ELF-1 (cell line): ENCODE results near the gene KLF7.

Experiments used
- DNase-seq: peaks from one replicate; pipeline ENCODE4 v3.0.0-alpha.2; 2016; ENCODE audit warnings: low read depth, low spot score

Gene KLF7

GRCh38 chr2:207165121-207166038 lies at the start of gene KLF7:
TSS of gene KLF7 (minus strand) at chr2:207165948. CDS start at chr2:207165568, 380 bp downstream.
- peak; percentile 63 for DNase-seq

DNA sequence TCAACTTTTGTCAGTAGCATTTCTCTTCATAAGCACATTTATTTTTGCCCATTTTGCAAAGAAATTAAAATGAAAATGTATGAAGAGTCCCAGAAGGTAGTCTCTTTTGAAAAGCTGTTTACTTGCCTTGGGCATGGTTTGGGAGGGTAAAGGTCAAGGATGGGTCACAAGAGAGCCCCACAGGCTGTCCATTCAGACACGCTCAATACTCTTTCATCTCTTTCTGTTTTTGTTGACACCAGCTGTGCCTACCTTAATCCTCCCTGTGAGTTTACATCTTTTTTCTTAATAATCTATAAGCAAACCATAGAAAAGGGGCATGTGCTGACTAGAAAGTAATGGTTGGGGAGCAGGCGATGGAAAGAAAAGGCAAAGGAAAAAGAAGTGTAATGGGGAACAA lies 49.6 kb upstream of the KLF7 start:
- DNase-seq: no peak

DNA sequence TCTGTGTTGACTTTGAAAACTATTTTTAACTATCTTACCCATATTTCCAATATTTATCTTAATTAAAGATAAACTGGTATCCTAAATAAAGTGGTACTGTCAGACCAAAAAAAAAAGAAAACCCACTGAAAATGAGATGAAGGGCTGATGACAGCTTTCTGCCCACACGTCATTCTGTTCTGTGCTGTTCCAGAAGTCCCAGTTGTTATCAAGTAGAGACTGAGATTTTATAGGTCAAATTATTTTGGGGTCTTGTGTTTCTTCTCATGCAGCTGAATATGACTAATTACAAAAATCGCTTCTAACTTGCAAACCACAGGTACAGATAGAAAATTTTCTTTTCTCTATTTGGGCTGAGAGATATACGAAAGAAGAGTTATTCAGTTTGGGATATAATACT lies 48.7 kb upstream of the KLF7 start:
- DNase-seq: no peak

- no peak for DNase-seq
Measured at GRCh38 chr2:207206011-207206410, 40.3 kb upstream of the KLF7 start.

DNA sequence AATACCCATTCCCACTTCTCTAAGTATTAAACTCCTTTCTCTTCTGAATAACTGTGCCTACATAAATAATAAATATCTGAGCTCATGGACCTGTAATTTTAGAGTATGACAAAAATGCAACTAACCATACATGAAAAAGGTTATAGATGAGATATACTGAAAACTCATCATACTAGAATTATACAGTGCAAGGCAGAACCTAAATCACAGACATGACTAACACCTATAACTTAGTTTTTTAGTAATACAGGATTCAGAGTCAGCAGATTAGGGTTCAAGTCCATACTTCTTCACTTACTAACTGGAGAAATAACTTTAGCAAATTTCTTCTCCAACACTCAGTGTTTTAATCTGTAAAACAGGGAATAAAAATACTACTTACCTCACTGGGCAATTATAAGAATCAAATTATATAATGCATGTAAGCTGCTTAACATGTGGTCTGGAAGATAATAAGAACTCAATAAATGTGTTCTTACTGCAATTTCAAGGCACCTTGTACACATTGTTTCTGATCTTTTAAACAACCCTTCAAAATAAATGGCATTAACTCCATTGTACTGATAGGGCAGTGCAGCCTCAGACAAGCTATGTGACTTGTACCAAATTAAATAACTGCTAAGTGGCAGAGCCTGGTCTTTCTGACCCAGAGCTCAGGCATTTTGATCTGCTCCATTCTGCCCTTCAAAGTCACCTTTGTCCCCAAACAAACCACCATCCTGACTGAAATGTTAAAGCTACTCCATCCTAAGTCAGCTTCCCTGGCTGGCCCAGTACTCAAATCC lies 39.6 kb upstream of the KLF7 start:
- DNase-seq: no peak

- DNase-seq: no peak
Measured at GRCh38 chr2:207203056-207203455, 37.3 kb upstream of the KLF7 start.

DNA sequence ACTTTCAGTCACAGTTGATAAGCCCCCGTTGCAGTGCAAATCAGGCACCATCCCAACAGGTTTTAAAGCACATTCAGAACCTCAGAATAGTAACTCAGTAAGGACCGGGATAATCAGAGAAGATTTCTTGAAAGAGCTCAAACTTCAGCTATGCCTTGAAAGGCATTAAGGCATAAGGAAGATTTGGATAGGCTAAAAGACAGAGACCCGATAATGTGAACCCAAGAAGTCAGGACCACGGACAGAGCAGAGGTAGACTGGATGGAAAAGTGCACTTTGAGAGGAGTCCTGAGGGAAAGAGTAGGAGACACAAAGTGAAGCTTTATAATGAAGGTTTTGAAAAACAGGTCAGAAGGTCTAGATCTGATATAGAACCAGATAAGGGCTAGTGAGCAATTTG lies 36.9 kb upstream of the KLF7 start:
- peak; percentile 45 for DNase-seq

GRCh38 chr2:207201416-207201815 lies 35.7 kb upstream of the KLF7 start:
- no peak for DNase-seq

GRCh38 chr2:207200136-207200535 lies 34.4 kb upstream of the KLF7 start:
- DNase-seq: no peak

DNA sequence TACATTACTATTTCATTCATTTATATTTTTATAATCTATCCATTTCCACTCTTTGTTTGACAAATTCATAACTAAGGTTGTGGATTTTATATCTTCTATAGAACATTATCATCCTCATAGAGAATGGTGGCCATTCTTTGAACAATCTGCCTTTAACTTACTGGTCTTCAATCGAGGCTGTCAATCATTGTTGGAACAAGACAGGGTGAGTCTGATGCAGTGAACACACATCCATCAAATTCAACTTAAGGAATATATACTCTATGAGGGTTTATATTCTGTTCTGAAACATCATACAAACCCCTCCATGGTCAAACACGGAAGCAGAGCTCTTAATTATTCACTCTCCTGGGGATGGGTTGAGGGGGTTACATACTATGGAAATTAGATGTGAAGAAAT lies 28.3 kb upstream of the KLF7 start:
- no peak for DNase-seq

GRCh38 chr2:207188626-207189419 lies 23.1 kb upstream of the KLF7 start:
- DNase-seq: no peak

DNA sequence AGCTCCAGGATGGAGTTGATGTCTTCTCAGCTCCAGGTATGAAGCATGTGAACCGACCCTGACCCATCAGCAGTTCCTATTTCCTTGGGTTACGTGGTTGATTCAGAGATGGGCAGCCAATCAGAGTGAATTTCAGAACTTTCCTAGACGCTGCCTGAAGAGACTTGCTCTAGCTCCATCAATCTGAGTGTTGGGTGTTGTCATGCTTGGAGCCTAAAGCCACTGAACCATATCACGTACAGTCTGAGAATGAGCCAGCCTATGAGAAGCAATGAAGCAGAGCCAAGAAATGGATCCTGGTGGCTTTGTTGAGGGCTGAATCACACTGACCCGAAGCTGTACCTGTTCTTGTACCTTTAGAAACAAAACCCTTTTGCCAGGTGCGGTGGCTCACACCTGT lies 19.6 kb upstream of the KLF7 start:
- DNase-seq: no peak

DNA sequence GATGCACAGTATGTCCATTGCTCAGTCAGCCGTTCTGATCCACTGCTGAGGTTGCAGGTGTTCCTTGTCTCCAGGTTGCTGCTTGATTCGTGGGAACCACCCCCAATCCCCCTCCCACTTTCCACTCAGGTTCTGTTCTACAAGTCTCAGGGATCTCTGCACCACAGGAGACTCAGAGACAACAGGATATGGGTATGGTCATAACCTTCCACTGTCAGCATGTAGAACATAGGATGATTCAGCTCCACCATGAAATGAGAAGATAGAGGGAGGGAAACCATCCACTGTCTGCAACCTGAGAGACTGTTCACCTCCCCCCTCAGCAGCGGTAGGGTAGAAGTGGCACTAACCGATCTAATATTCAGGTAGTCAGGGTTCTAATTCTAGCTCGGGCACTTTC lies 19.0 kb upstream of the KLF7 start:
- no peak for DNase-seq

GRCh38 chr2:207184348-207184747 lies 18.6 kb upstream of the KLF7 start:
- no peak for DNase-seq

DNA sequence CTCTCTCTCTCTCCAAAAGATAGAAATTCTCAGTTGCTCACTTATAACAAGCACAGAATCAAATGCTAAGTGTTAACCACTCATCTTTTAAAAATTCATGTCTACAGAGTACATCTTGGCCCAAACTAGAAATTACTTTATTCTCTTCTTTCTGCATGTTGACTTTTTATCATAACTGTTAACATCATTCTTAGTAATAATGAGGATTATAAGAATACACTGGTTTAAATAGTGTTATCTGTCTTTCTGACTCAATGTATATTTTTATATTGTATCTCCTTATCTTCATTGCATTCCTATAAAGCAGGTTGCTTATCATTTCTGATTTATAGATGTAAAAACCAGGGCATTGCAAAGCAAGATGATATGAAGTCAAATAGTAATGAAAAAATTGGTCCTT lies 17.8 kb upstream of the KLF7 start:
- no peak for DNase-seq

GRCh38 chr2:207182911-207183310 lies 17.2 kb upstream of the KLF7 start:
- DNase-seq: no peak

- no peak for DNase-seq
Measured at GRCh38 chr2:207181526-207182274, 16.0 kb upstream of the KLF7 start.

GRCh38 chr2:207180741-207181140 lies 15.0 kb upstream of the KLF7 start:
- no peak for DNase-seq

GRCh38 chr2:207176247-207176646 lies 10.5 kb upstream of the KLF7 start:
- no peak for DNase-seq

GRCh38 chr2:207173641-207174040 lies 7.9 kb upstream of the KLF7 start:
- no peak for DNase-seq
